Measurements from ENCODE around the gene MTX3. TPM values are rescaled to one million over a fixed set of nuclear protein-coding genes. Genes with fewer than 3 reads are reported as not detected.

Gene MTX3
- total RNA-seq = 10 to 100 TPM; 25.4 to 35.2 TPM

- Mint-ChIP-seq H3K4me3 (peak within 1 kb of the TSS; percentile 82), H3K36me3 (ENCODE audit: low read depth) (peaks cover 44% of the 10 kb centered on the region), H3K9me3 (no peaks in the 10 kb centered on the region), H3K4me1 (no peaks in the 10 kb centered on the region), H3K27me3 (peaks cover 4% of the 10 kb centered on the region), H3K27ac (peak within 1 kb of the TSS; percentile 97)
- peak; percentile 83 for ATAC-seq (replicated peaks)
Observed at GRCh38 chr5:79990598-79991507, at the start of gene MTX3. TSS of gene MTX3 (minus strand) at chr5:79991262. CDS start at chr5:79991238, 24 bp downstream.

- no peaks in the 10 kb centered on the region for H3K9me3 Mint-ChIP-seq
- H3K4me1 Mint-ChIP-seq = peaks cover 6% of the 10 kb centered on the region
- no peaks in the 10 kb centered on the region for H3K36me3 Mint-ChIP-seq (ENCODE audit: low read depth)
- H3K27ac Mint-ChIP-seq = no peak overlapping the region
- no peak overlapping the region for H3K4me3 Mint-ChIP-seq
- H3K27me3 Mint-ChIP-seq = peaks cover 43% of the 10 kb centered on the region
- no peak for ATAC-seq (replicated peaks)
Observed at GRCh38 chr5:80039650-80040049, 48.6 kb upstream of the MTX3 start.

GRCh38 chr5:80037366-80037765 lies 46.3 kb upstream of the MTX3 start:
- Mint-ChIP-seq H3K9me3 (no peaks in the 10 kb centered on the region), H3K27ac (peak overlapping the region; percentile 18), H3K36me3 (ENCODE audit: low read depth) (no peaks in the 10 kb centered on the region), H3K27me3 (peaks cover 55% of the 10 kb centered on the region), H3K4me1 (peaks cover 6% of the 10 kb centered on the region), H3K4me3 (peak overlapping the region; percentile 39)
- ATAC-seq (replicated peaks) = peak; percentile 94

- Mint-ChIP-seq H3K27ac (no peak overlapping the region), H3K36me3 (ENCODE audit: low read depth) (no peaks in the 10 kb centered on the region), H3K4me1 (peaks cover 6% of the 10 kb centered on the region), H3K9me3 (no peaks in the 10 kb centered on the region), H3K4me3 (no peak overlapping the region), H3K27me3 (peaks cover 58% of the 10 kb centered on the region)
- ATAC-seq (replicated peaks) = no peak
Observed at GRCh38 chr5:80036615-80037014, 45.6 kb upstream of the MTX3 start.

GRCh38 chr5:80035839-80036238 lies 44.8 kb upstream of the MTX3 start:
- Mint-ChIP-seq H3K27me3 (peaks cover 50% of the 10 kb centered on the region), H3K27ac (no peak overlapping the region), H3K4me3 (peak overlapping the region; percentile 33), H3K36me3 (ENCODE audit: low read depth) (no peaks in the 10 kb centered on the region), H3K9me3 (no peaks in the 10 kb centered on the region), H3K4me1 (peaks cover 6% of the 10 kb centered on the region)
- no peak for ATAC-seq (replicated peaks)

GRCh38 chr5:80034962-80035821 lies 44.1 kb upstream of the MTX3 start, which contains the start of gene THBS4:
TSS of gene THBS4 (plus strand) at chr5:80035348. CDS start at chr5:80035538, 190 bp downstream.
- Mint-ChIP-seq H3K4me1 (peaks cover 6% of the 10 kb centered on the region), H3K27me3 (peaks cover 47% of the 10 kb centered on the region), H3K36me3 (ENCODE audit: low read depth) (no peaks in the 10 kb centered on the region), H3K9me3 (no peaks in the 10 kb centered on the region), H3K4me3 (peak within 1 kb of the TSS; percentile 33), H3K27ac (no peak within 1 kb of the TSS)
- ATAC-seq (replicated peaks) = no peak

GRCh38 chr5:80034559-80034958 lies 43.5 kb upstream of the MTX3 start:
- H3K27ac Mint-ChIP-seq = no peak overlapping the region
- H3K4me1 Mint-ChIP-seq = peaks cover 6% of the 10 kb centered on the region
- H3K9me3 Mint-ChIP-seq = no peaks in the 10 kb centered on the region
- H3K27me3 Mint-ChIP-seq = peaks cover 43% of the 10 kb centered on the region
- ATAC-seq (replicated peaks) = no peak
- H3K36me3 Mint-ChIP-seq (ENCODE audit: low read depth) = no peaks in the 10 kb centered on the region
- H3K4me3 Mint-ChIP-seq = peak overlapping the region; percentile 30

GRCh38 chr5:80033513-80033912 lies 42.5 kb upstream of the MTX3 start:
- Mint-ChIP-seq H3K9me3 (no peaks in the 10 kb centered on the region), H3K27ac (no peak overlapping the region), H3K4me1 (peaks cover 6% of the 10 kb centered on the region), H3K36me3 (ENCODE audit: low read depth) (no peaks in the 10 kb centered on the region), H3K4me3 (no peak overlapping the region), H3K27me3 (peaks cover 42% of the 10 kb centered on the region)
- ATAC-seq (replicated peaks) = peak; percentile 64

GRCh38 chr5:80031109-80031508 lies 40.0 kb upstream of the MTX3 start:
- H3K4me1 Mint-ChIP-seq = no peaks in the 10 kb centered on the region
- no peaks in the 10 kb centered on the region for H3K36me3 Mint-ChIP-seq (ENCODE audit: low read depth)
- no peaks in the 10 kb centered on the region for H3K9me3 Mint-ChIP-seq
- no peak overlapping the region for H3K27ac Mint-ChIP-seq
- no peak for ATAC-seq (replicated peaks)
- no peak overlapping the region for H3K4me3 Mint-ChIP-seq
- peaks cover 40% of the 10 kb centered on the region for H3K27me3 Mint-ChIP-seq

- Mint-ChIP-seq H3K4me1 (no peaks in the 10 kb centered on the region), H3K27me3 (peaks cover 8% of the 10 kb centered on the region), H3K27ac (no peak overlapping the region), H3K4me3 (no peak overlapping the region), H3K9me3 (no peaks in the 10 kb centered on the region), H3K36me3 (ENCODE audit: low read depth) (no peaks in the 10 kb centered on the region)
- no peak for ATAC-seq (replicated peaks)
Observed at GRCh38 chr5:80026841-80027240, 35.8 kb upstream of the MTX3 start.

- Mint-ChIP-seq H3K27me3 (peaks cover 8% of the 10 kb centered on the region), H3K4me3 (no peak overlapping the region), H3K27ac (no peak overlapping the region), H3K4me1 (no peaks in the 10 kb centered on the region), H3K36me3 (ENCODE audit: low read depth) (no peaks in the 10 kb centered on the region), H3K9me3 (no peaks in the 10 kb centered on the region)
- ATAC-seq (replicated peaks) = no peak
Observed at GRCh38 chr5:80025069-80025468, 34.0 kb upstream of the MTX3 start.

- H3K9me3 Mint-ChIP-seq = no peaks in the 10 kb centered on the region
- no peak overlapping the region for H3K4me3 Mint-ChIP-seq
- H3K27ac Mint-ChIP-seq = no peak overlapping the region
- H3K4me1 Mint-ChIP-seq = no peaks in the 10 kb centered on the region
- no peak for ATAC-seq (replicated peaks)
- no peaks in the 10 kb centered on the region for H3K27me3 Mint-ChIP-seq
- no peaks in the 10 kb centered on the region for H3K36me3 Mint-ChIP-seq (ENCODE audit: low read depth)
Observed at GRCh38 chr5:80010754-80011392, 19.8 kb upstream of the MTX3 start.

GRCh38 chr5:80008995-80009765 lies 18.1 kb upstream of the MTX3 start:
- no peak for ATAC-seq (replicated peaks)
- no peaks in the 10 kb centered on the region for H3K4me1 Mint-ChIP-seq
- no peaks in the 10 kb centered on the region for H3K27me3 Mint-ChIP-seq
- no peak overlapping the region for H3K4me3 Mint-ChIP-seq
- H3K27ac Mint-ChIP-seq = no peak overlapping the region
- no peaks in the 10 kb centered on the region for H3K36me3 Mint-ChIP-seq (ENCODE audit: low read depth)
- H3K9me3 Mint-ChIP-seq = no peaks in the 10 kb centered on the region

GRCh38 chr5:80002677-80003076 lies 11.6 kb upstream of the MTX3 start:
- no peaks in the 10 kb centered on the region for H3K4me1 Mint-ChIP-seq
- H3K9me3 Mint-ChIP-seq = no peaks in the 10 kb centered on the region
- no peaks in the 10 kb centered on the region for H3K27me3 Mint-ChIP-seq
- H3K27ac Mint-ChIP-seq = no peak overlapping the region
- no peak overlapping the region for H3K4me3 Mint-ChIP-seq
- H3K36me3 Mint-ChIP-seq (ENCODE audit: low read depth) = no peaks in the 10 kb centered on the region
- ATAC-seq (replicated peaks) = no peak
